Spleen (tissue), 11 donors: ENCODE data around the gene ACSF2. TPM values are rescaled to one million over a fixed set of nuclear protein-coding genes. Genes with fewer than 3 reads are reported as not detected.
A peak's percentile ranks its signal among the peaks of the same experiment; 100 is the strongest.

Experiments used
- DNase-seq: peaks from one replicate; pipeline ENCODE4 v3.0.0-alpha.2; 2020
- H3K27ac ChIP-seq, 8 donors: fragments of 200-600 bp; sonication (generic) in 7 of 8; 1 replicate in 4 of 8; 2 replicates in 4 of 8; pipeline versions ENCODE4 v1.5.0 to v1.8.0; 2016 to 2021; ENCODE audit warnings: inconsistent platforms in 4 of 8, mild to moderate bottlenecking in 4 of 8, moderate library complexity in 1 of 8
- H3K27me3 ChIP-seq, 7 donors: fragments of 200-600 bp; sonication (generic) in 6 of 7; replicated peaks in 1 of 7; 1 replicate in 4 of 7; 2 replicates in 3 of 7; pipeline versions ENCODE4 v1.5.0 to v1.8.0; 2016 to 2021; ENCODE audit warnings: inconsistent platforms in 3 of 7, mild to moderate bottlenecking in 1 of 7
- H3K36me3 ChIP-seq, 6 donors: fragments of 200-600 bp; sonication (generic) in 5 of 6; 1 replicate in 4 of 6; 2 replicates in 2 of 6; pipeline versions ENCODE4 v1.5.0 to v1.8.0; 2016 to 2021; ENCODE audit warnings: inconsistent platforms in 2 of 6
- H3K4me1 ChIP-seq, 6 donors: fragments of 200-600 bp; sonication (generic) in 5 of 6; 1 replicate in 3 of 6; 2 replicates in 3 of 6; pipeline versions ENCODE4 v1.5.0 to v1.8.0; 2016 to 2021; ENCODE audit warnings: inconsistent platforms in 3 of 6
- H3K4me3 ChIP-seq, 8 donors: fragments of 200-600 bp; sonication (generic) in 7 of 8; 1 replicate in 4 of 8; 2 replicates in 4 of 8; pipeline versions ENCODE4 v1.5.0 to v1.8.0; 2016 to 2021; ENCODE audit warnings: inconsistent platforms in 4 of 8, mild to moderate bottlenecking in 4 of 8, moderate library complexity in 2 of 8
- H3K9me3 ChIP-seq, 8 donors: fragments of 200-600 bp; sonication (generic) in 7 of 8; 1 replicate in 4 of 8; 2 replicates in 4 of 8; pipeline versions ENCODE4 v1.5.0 to v1.8.0; 2016 to 2021; ENCODE audit warnings: inconsistent platforms in 4 of 8
- POLR2A ChIP-seq, 3 donors: fragments of 450-650 bp; IDR thresholded peaks; one replicate each; pipeline ENCODE4 v1.5.1; 2017; ENCODE audit warnings: antibody characterized with exemption in 3 of 3, mild to moderate bottlenecking in 1 of 3
- POLR2AphosphoS5 ChIP-seq, 3 donors: sonication (generic); formaldehyde crosslinking; IDR thresholded peaks; one replicate each; pipeline ENCODE4 v1.5.1; 2017; ENCODE audit warnings: antibody characterized with exemption in 3 of 3
- WGBS, 5 donors: extraction: QIAGEN DNeasy Blood & Tissue Kit in 3 of 5; methylation state at CpG; one replicate each; pipeline versions ENCODE4 v1.1.5 to v1.1.7; 2013 to 2018; 5-methylcytosine and 5-hydroxymethylcytosine counted together
- intact Hi-C: fragments of 100-400 bp; cut with DNase I; formaldehyde crosslinking; loops from one replicate; pipeline ENCODE4 v1.15.0; 2023; ENCODE audit warnings: low total_unique reads
- polyA plus RNA-seq, 3 donors: library from polyadenylated mRNA; stranded (reverse); fragments of 200-250 nt; gene quantifications; one replicate each; pipeline ENCODE4 v1.2.1, GENCODE V29; 2013
- total RNA-seq, 7 donors: library from RNA; depleted of rRNA in 3 of 7; stranded (reverse); fragments of >200 nt in 3 of 7; fragmentation: NEBNext Ultra II Directional in 4 of 7; extraction: Animal tissue kit (Norgen Biotek cat#: 25700) in 4 of 7; gene quantifications; one replicate each; pipeline versions ENCODE4 v1.1.0 to v1.2.1, GENCODE V29; 2016 to 2021
- TF ChIP-seq, protein P1 (sequence below), 11 experiments: fragments of 200-600 bp in 7 of 11; fragments of 450-650 bp in 4 of 11; sonication (generic) in 4 of 11; IDR thresholded peaks in 8 of 11; conservative IDR thresholded peaks in 3 of 11; 1 replicate in 7 of 11; 2 replicates in 4 of 11; pipeline versions ENCODE4 v1.4.0 to v1.8.0; 2016 to 2021; ENCODE audit warnings: antibody characterized with exemption in 11 of 11, inconsistent platforms in 4 of 11, mild to moderate bottlenecking in 1 of 11
- donor health status: healthy with polysubstance abuse.
- donor health status: DM: no; HTN: no; CAD: no; lungs with moderate emphysema.
- donor health status: DM: no; HTN: no; CAD: no.
- donor health status: Bipolar disorder and iron deficiency.
- donor health status: healthy.
- donor health status: DM: no; HTN: no; CAD: no.
- donor health status: DM: yes; HTN: yes; CAD: no.

The ACSF2 gene
- total and polyA plus RNA-seq, 10 donors = 21.7 to 50.0 (median 39.1) TPM

DNA sequence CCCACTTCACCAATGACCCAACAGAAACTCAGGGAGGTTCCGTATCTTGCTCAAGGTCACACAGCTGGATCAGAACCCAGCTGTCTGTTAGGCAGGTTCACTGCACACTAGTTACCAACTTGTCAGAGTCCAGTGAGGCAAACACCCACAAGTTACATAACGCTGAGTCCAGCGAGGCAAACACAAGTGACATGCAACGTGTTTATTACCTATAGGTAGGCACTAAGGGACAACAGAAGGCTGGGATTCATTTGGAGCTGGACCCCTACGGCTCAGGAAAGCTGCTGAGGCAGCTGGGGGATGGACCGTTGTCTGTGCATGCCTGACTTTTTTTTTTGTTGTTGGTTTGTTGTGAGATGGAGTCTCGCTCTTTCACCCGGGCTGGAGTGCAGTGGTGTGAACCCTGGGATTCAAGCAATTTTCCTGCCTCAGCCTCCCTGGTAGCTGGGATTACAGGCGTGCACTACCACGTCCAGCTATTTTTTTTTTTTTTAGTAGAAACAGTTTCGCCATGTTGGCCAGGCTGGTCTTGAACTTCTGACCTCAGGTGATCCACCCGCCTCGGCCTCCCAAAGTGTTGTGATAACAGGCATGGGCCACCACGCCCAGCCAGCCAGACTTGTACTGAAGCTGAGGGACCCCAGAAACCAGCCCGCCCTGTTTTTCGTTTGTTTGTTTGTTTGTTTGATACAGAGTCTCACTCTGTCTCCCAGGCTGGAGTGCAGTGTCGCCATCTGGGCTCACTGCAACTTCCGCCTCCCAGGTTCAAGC lies 50.7 kb downstream of the ACSF2 start:
- intact Hi-C loops = loop anchor here (10.0 kb wide), 1 partner anchor 102 kb away; the partner anchor contains the start of genes EME1 and MRPL27
- DNase-seq = peak; percentile 47
- 80 to 87% (median 82%) methylated on average over 17 to 18 of the region's 18 CpGs for WGBS, 5 donors

DNA sequence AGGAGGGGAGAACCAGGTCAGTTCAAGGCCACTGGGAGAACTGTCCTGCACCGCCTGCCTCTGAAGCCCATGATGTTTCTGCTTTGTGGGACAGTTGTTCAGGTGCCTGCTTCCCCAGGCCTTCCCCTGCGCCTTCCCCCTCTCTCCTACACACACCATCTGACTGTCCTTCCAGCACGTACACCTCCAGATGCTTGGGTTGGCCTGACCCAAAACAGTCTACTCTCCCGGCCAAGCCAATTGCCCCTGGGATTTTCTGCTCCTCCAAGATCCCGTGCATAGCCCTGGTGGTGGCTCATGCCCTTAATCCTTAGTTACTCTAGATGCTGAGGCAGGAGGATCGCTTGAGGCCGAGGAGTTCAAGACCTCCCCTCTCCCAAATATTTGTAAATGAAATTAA lies 52.0 kb downstream of the ACSF2 start:
- Histone ChIP-seq H3K36me3 (peaks cover 0 to 34% (median 6%) of the 10 kb centered on the region in 6 donors), H3K27ac (peak overlapping the region; percentile 80 to 93 (median 88)), H3K4me1 (peaks cover 18 to 49% (median 42%) of the 10 kb centered on the region in 6 donors), H3K9me3 (no peaks in the 10 kb centered on the region), H3K27me3 (no peaks in the 10 kb centered on the region), H3K4me3 (peak overlapping the region in 2 of 8 donors; percentile 68 to 79)
- 78 to 92% (median 88%) methylated on average over 7 of the region's 7 CpGs for WGBS, 5 donors
- no peak for DNase-seq
- TF ChIP-seq, protein P1, sequence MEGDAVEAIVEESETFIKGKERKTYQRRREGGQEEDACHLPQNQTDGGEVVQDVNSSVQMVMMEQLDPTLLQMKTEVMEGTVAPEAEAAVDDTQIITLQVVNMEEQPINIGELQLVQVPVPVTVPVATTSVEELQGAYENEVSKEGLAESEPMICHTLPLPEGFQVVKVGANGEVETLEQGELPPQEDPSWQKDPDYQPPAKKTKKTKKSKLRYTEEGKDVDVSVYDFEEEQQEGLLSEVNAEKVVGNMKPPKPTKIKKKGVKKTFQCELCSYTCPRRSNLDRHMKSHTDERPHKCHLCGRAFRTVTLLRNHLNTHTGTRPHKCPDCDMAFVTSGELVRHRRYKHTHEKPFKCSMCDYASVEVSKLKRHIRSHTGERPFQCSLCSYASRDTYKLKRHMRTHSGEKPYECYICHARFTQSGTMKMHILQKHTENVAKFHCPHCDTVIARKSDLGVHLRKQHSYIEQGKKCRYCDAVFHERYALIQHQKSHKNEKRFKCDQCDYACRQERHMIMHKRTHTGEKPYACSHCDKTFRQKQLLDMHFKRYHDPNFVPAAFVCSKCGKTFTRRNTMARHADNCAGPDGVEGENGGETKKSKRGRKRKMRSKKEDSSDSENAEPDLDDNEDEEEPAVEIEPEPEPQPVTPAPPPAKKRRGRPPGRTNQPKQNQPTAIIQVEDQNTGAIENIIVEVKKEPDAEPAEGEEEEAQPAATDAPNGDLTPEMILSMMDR (IDR thresholded peaks at IDR 0.05 in 8 of 11, conservative IDR thresholded peaks at IDR 0.05 in 3 of 11) = no peak
- TF ChIP-seq POLR2A (IDR thresholded peaks at IDR 0.05) (no peak), POLR2AphosphoS5 (IDR thresholded peaks at IDR 0.05) (no peak)
- intact Hi-C loops = loop anchor here (10.0 kb wide), 1 partner anchor 103 kb away; the partner anchor contains the start of genes EME1 and MRPL27

More for the DNA sequence above, 50.7 kb downstream of the ACSF2 start:
- no peaks in the 10 kb centered on the region for H3K9me3 ChIP-seq
- H3K36me3 ChIP-seq = peaks cover 0 to 40% (median under 1%) of the 10 kb centered on the region in 6 donors
- TF ChIP-seq, protein P1 (IDR thresholded peaks at IDR 0.05 in 8 of 11, conservative IDR thresholded peaks at IDR 0.05 in 3 of 11) = no peak
- H3K27ac ChIP-seq = no peak overlapping the region
- H3K27me3 ChIP-seq = no peaks in the 10 kb centered on the region
- no peak overlapping the region for H3K4me3 ChIP-seq
- H3K4me1 ChIP-seq = peaks cover 18 to 37% (median 33%) of the 10 kb centered on the region in 6 donors

DNA sequence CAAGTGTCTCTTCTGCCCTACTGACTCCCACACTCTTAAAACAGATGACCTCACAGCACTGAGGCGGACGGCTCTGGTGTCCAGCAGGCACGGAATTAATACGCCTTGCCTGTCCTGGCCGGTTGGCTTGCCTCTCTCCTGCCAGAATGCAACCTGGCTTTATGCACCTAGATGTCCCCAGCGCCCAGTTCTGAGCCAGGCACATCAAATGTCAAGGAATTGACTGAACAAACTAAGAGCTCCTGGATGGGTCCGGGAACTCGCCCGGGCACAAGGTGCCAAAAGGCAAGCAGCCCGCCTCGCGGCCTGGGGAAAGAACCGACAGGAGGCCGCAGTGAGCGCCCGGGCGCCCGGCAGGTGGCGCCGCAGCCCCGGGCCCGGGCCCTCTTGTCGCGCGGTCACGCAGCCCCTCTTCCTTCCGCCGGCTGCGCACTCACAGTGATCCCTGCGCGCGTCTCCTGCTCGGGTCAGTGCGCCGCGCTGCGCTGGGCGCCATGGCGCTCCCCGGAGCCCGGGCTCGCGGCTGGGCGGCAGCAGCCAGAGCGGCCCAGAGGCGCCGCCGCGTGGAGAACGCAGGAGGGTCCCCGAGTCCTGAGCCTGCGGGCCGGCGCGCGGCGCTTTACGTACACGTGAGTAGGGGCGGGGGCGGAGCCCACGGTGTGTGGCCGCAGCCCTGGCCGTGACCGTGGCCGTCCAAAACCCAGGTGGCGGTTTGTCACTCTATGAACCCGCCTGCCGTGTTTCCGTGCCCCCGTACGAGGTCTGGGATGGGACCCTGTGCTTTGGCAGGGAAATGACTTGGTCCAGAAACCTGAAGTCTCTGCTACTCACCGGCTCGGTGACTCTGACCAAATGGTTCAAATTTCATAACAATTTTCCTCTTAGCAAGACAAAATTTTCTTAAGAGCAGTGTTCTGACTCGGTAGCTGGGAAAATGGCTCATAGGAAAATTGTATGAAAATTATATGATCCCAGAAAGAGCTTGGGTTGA lies 52.7 kb downstream of the ACSF2 start, which contains the start of gene RSAD1:
RSAD1 (plus strand) TSS at position 470 of the 991 bp plus-strand sequence; CDS start at position 495, 25 bp downstream.
- Histone ChIP-seq H3K36me3 (peaks cover 0 to 34% (median 12%) of the 10 kb centered on the region in 6 donors), H3K4me1 (peaks cover 18 to 49% (median 42%) of the 10 kb centered on the region in 6 donors), H3K4me3 (peak within 1 kb of the TSS; percentile 68 to 93 (median 78)), H3K27ac (peak within 1 kb of the TSS; percentile 80 to 93 (median 88)), H3K27me3 (no peaks in the 10 kb centered on the region), H3K9me3 (no peaks in the 10 kb centered on the region)
- peak; percentile 98 for DNase-seq
- intact Hi-C loops = loop anchor here (10.0 kb wide), 1 partner anchor 104 kb away; the partner anchor contains the start of genes EME1 and MRPL27
- TF ChIP-seq POLR2AphosphoS5 (IDR thresholded peaks at IDR 0.05) (peak; percentile 94 to 97 (median 96)), POLR2A (IDR thresholded peaks at IDR 0.05) (peak; percentile 74 to 91 (median 83))
- TF ChIP-seq, protein P1 (IDR thresholded peaks at IDR 0.05 in 8 of 11, conservative IDR thresholded peaks at IDR 0.05 in 3 of 11) = peak; percentile 64 to 97 (median 91)
- WGBS, 5 donors = 2 to 6% (median 4%) methylated on average over 36 to 75 of the region's 75 CpGs
